Endothelial cell of umbilical vein (primary cell): ENCODE data around the gene NUDT16L1. TPM values are rescaled to one million over a fixed set of nuclear protein-coding genes. Genes with fewer than 3 reads are reported as not detected.

Experiments used
- BruUV-seq: library from RNA; stranded (reverse); fragments of 400-500 nt; replicated peaks from 2 replicates; lab custom pipeline; 2021; lab: Mats Ljungman, UMichigan
- CTCF ChIA-PET: fragments of 300-600, 350-600 bp; sonication (Branson Sonifier 250); formaldehyde crosslinking; loops from one replicate; lab custom pipeline; 2021; ENCODE audit warnings: antibody characterized with exemption, inconsistent platforms; lab: Charles Lee
- POLR2A ChIA-PET: fragments of 300-600, 350-600 bp; sonication (Branson Sonifier 250); formaldehyde crosslinking; loops from one replicate; lab custom pipeline; 2021; ENCODE audit warnings: antibody characterized with exemption, inconsistent platforms; lab: Charles Lee
- DNase-seq: peaks from one replicate; pipeline ENCODE4 v3.0.0-alpha.2; 2011; ENCODE audit warnings: low read depth, low spot score
- FAIRE-seq: peaks from 2 replicates; lab custom pipeline; 2011; peaks lifted over from hg19 to GRCh38; lab: Jason Lieb, UNC
- H2AFZ ChIP-seq: 2 replicates; pipeline ENCODE4 v1.6.0; 2012; ENCODE audit warnings: low read depth, low read length, control low read depth, inconsistent platforms
- H3K27ac ChIP-seq: 2 replicates; pipeline ENCODE4 v1.5.1; 2011; ENCODE audit warnings: low read depth, mild to moderate bottlenecking, control low read depth, low read length, moderate library complexity; ENCODE audit not compliant: insufficient read depth
- H3K27me3 ChIP-seq, 2 experiments: 2 replicates each; pipeline versions ENCODE4 v1.6.0 to v1.6.1; 2011; ENCODE audit warnings: low read length in 2 of 2, mixed read lengths in 1 of 2; ENCODE audit not compliant: control insufficient read depth in 2 of 2, insufficient read depth in 2 of 2
- H3K36me3 ChIP-seq, 2 experiments: 2 replicates in 1 of 2; 3 replicates in 1 of 2; pipeline ENCODE4 v1.5.1; 2011; ENCODE audit warnings: low read length in 2 of 2, mild to moderate bottlenecking in 1 of 2, moderate library complexity in 1 of 2; ENCODE audit not compliant: control insufficient read depth in 2 of 2, insufficient read depth in 2 of 2; ENCODE audit errors: extremely low read depth in 1 of 2
- H3K4me1 ChIP-seq: 3 replicates; pipeline ENCODE4 v1.5.1; 2011; ENCODE audit warnings: mild to moderate bottlenecking, low read length; ENCODE audit not compliant: control insufficient read depth, insufficient read depth; ENCODE audit errors: extremely low read depth
- H3K4me2 ChIP-seq: 2 replicates; pipeline ENCODE4 v1.6.1; 2011; ENCODE audit warnings: low read length, control low read depth, mixed read lengths; ENCODE audit not compliant: insufficient read depth
- H3K4me3 ChIP-seq, 3 experiments: fragments of 200-600 bp in 1 of 3; sonication (generic), shearing (Covaris generic) in 1 of 3; replicated peaks in 1 of 3; 2 replicates each; pipeline ENCODE4 v1.5.1; 2011 to 2016; ENCODE audit warnings: control low read depth in 3 of 3, low read length in 3 of 3, mild to moderate bottlenecking in 2 of 3, inconsistent platforms in 1 of 3, low read depth in 1 of 3, moderate library complexity in 1 of 3; ENCODE audit not compliant: insufficient read depth in 1 of 3
- H3K79me2 ChIP-seq: 2 replicates; pipeline ENCODE4 v1.6.0; 2012; ENCODE audit warnings: low read length, inconsistent platforms; ENCODE audit not compliant: control insufficient read depth, insufficient read depth
- H3K9ac ChIP-seq: replicated peaks from 2 replicates; pipeline ENCODE3; 2011; ENCODE audit warnings: low read length, control low read depth; ENCODE audit not compliant: insufficient read depth; ENCODE audit errors: extremely low read depth
- H3K9me1 ChIP-seq: replicated peaks from 3 replicates; pipeline ENCODE4 v1.6.0; 2011; ENCODE audit warnings: mild to moderate bottlenecking, low read length; ENCODE audit not compliant: control insufficient read depth, insufficient read depth; ENCODE audit errors: extremely low read depth
- H3K9me3 ChIP-seq: replicated peaks from 2 replicates; pipeline ENCODE4 v1.5.1; 2012; ENCODE audit warnings: low read length, inconsistent platforms; ENCODE audit not compliant: control insufficient read depth, insufficient read depth
- H4K20me1 ChIP-seq: replicated peaks from 2 replicates; pipeline ENCODE3; 2011; ENCODE audit warnings: mild to moderate bottlenecking, low read length; ENCODE audit not compliant: control insufficient read depth, insufficient read depth; ENCODE audit errors: extremely low read depth
- EZH2 ChIP-seq: IDR thresholded peaks from 2 replicates; pipeline ENCODE4 v1.6.1; 2012; ENCODE audit warnings: borderline replicate concordance, low read depth, mild to moderate bottlenecking, moderate library complexity, low read length, inconsistent platforms; ENCODE audit not compliant: severe bottlenecking
- FOS ChIP-seq: IDR thresholded peaks from 2 replicates; pipeline ENCODE4 v1.6.1; 2011; ENCODE audit warnings: mild to moderate bottlenecking, low read length, moderate library complexity, borderline replicate concordance; ENCODE audit not compliant: insufficient read depth
- GATA2 ChIP-seq: IDR thresholded peaks from 2 replicates; pipeline ENCODE4 v1.7.0; 2011; ENCODE audit warnings: low read depth, mild to moderate bottlenecking, moderate library complexity, mixed read lengths, low read length; ENCODE audit not compliant: insufficient read length, insufficient read depth
- JUN ChIP-seq: IDR thresholded peaks from 2 replicates; pipeline ENCODE4 v1.6.1; 2011; ENCODE audit warnings: borderline replicate concordance, low read depth; ENCODE audit not compliant: insufficient read length, insufficient read depth
- MAX ChIP-seq: IDR thresholded peaks from 2 replicates; pipeline ENCODE4 v1.6.1; 2011; ENCODE audit not compliant: insufficient read depth, insufficient read length
- MYC ChIP-seq: IDR thresholded peaks from one replicate; pipeline ENCODE4 v1.6.1; 2011; ENCODE audit warnings: mild to moderate bottlenecking, low read depth, low read length
- POLR2A ChIP-seq: IDR thresholded peaks from 2 replicates; pipeline ENCODE4 v1.6.1; 2012; ENCODE audit warnings: low read depth, mild to moderate bottlenecking, control low read depth, low read length
- POLR2AphosphoS5 ChIP-seq: IDR thresholded peaks from 2 replicates; pipeline ENCODE4 v1.6.1; 2012; ENCODE audit warnings: low read depth, mild to moderate bottlenecking, control low read depth, low read length, moderate library complexity; ENCODE audit not compliant: insufficient read depth
- dilution Hi-C: fragments of 300-500 bp; cut with MboI; formaldehyde crosslinking; loops from one replicate; pipeline ENCODE4 v1.15.0; 2019; ENCODE audit warnings: low sequenced_read_pairs; ENCODE audit not compliant: extremely low pct_ligation_motif_present
- intact Hi-C: fragments of 100-400 bp; cut with micrococcal nuclease; formaldehyde crosslinking; loops from one replicate; pipeline ENCODE4 v1.10.0; 2022
- polyA plus RNA-seq, 4 experiments: library from polyadenylated mRNA; depleted of rRNA in 3 of 4; stranded (reverse) in 3 of 4; unstranded in 1 of 4; fragments of >200 nt; gene quantifications; 2 replicates each; pipeline versions ENCODE4 v1.2.1 to v1.2.3, GENCODE V29; 2011 to 2012; ENCODE audit warnings: missing spikeins in 1 of 4
- total RNA-seq: library from RNA; stranded (reverse); gene quantifications from 2 replicates; pipeline ENCODE4 v1.2.3, GENCODE V29; 2021
- TF ChIP-seq, protein P1 (sequence below), 2 donors: IDR thresholded peaks; 1 replicate in 1 of 2; 2 replicates in 1 of 2; pipeline ENCODE4 v1.5.1; 2011; ENCODE audit warnings: low read length in 2 of 2, mild to moderate bottlenecking in 2 of 2, moderate library complexity in 2 of 2, control low read depth in 1 of 2, inconsistent platforms in 1 of 2, low read depth in 1 of 2; ENCODE audit not compliant: insufficient read depth in 1 of 2; ENCODE audit errors: extremely low read depth in 1 of 2

Gene NUDT16L1
- total and polyA plus RNA-seq, 2 donors (not counting 3 experiments of a cell fraction or from before 2014, with no cell fraction given), result 24.7 to 53.1 TPM

GRCh38 chr16:4676831-4677230 lies 16.5 kb upstream of the NUDT16L1 start:
- Histone ChIP-seq H3K79me2 (no peaks in the 10 kb centered on the region), H3K27ac (no peak overlapping the region), H3K9me3 (no peaks in the 10 kb centered on the region), H2AFZ (no peak overlapping the region), H3K4me1 (no peaks in the 10 kb centered on the region), H4K20me1 (no peaks in the 10 kb centered on the region), H3K27me3 (no peaks in the 10 kb centered on the region), H3K9ac (no peak overlapping the region), H3K9me1 (no peaks in the 10 kb centered on the region), H3K36me3 (peaks cover 2 to 23% of the 10 kb centered on the region in 2 experiments), H3K4me2 (no peak overlapping the region), H3K4me3 (no peak overlapping the region)
- no peak for TF ChIP-seq POLR2AphosphoS5
- no peak for TF ChIP-seq FOS
- no peak for TF ChIP-seq JUN
- TF ChIP-seq MYC, result no peak
- no peak for TF ChIP-seq EZH2
- BruUV-seq, result no TSS peak
- FAIRE-seq (no peak), DNase-seq (no peak)
- POLR2A ChIA-PET, result no interaction called here
- intact Hi-C loops, result no loop called here
- CTCF ChIA-PET, result no interaction called here
- dilution Hi-C loops, result no loop called here

DNA sequence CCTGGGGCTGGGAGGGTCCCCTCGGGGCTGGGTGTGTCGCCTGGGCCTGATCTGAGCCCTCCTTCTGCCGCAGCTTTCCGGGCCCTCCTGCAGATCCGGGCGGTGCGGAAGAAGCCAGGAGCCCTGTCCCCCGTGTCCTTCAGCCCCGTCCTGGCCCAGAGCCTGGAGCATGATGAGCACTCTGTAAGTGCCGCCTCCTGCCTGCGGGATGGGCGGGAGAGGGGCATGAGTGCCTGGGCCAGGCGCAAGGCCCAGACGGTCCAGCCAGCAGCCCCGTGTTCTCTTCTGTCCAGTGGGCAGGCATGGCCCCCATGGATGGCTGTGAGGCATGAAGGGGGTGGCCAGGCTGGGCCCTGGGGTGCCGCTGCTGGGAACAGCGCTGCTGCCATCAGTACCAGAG lies 16.0 kb upstream of the NUDT16L1 start:
- ChIA-PET POLR2A (no interaction called here), CTCF (no interaction called here)
- no peaks in the 10 kb centered on the region for H3K4me1 ChIP-seq
- no TSS peak for BruUV-seq
- no peaks in the 10 kb centered on the region for H3K27me3 ChIP-seq
- H3K9me1 ChIP-seq, result no peaks in the 10 kb centered on the region
- dilution Hi-C loops, result no loop called here
- no peak for DNase-seq
- peaks cover 2 to 25% of the 10 kb centered on the region in 2 experiments for H3K36me3 ChIP-seq
- H3K9ac ChIP-seq, result no peak overlapping the region
- TF ChIP-seq POLR2AphosphoS5 (no peak), MAX (no peak), POLR2A (no peak), GATA2 (no peak), EZH2 (no peak), FOS (no peak), JUN (no peak), MYC (no peak)
- TF ChIP-seq, protein P1, sequence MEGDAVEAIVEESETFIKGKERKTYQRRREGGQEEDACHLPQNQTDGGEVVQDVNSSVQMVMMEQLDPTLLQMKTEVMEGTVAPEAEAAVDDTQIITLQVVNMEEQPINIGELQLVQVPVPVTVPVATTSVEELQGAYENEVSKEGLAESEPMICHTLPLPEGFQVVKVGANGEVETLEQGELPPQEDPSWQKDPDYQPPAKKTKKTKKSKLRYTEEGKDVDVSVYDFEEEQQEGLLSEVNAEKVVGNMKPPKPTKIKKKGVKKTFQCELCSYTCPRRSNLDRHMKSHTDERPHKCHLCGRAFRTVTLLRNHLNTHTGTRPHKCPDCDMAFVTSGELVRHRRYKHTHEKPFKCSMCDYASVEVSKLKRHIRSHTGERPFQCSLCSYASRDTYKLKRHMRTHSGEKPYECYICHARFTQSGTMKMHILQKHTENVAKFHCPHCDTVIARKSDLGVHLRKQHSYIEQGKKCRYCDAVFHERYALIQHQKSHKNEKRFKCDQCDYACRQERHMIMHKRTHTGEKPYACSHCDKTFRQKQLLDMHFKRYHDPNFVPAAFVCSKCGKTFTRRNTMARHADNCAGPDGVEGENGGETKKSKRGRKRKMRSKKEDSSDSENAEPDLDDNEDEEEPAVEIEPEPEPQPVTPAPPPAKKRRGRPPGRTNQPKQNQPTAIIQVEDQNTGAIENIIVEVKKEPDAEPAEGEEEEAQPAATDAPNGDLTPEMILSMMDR (IDR thresholded peaks at IDR 0.05; ENCODE audit: extremely low read depth in 1 of 2, insufficient read depth in 1 of 2, low read depth in 1 of 2, low read length in 2 of 2), result no peak
- H3K4me3 ChIP-seq, result no peak overlapping the region
- H3K79me2 ChIP-seq, result no peaks in the 10 kb centered on the region
- no peak overlapping the region for H3K4me2 ChIP-seq
- H3K9me3 ChIP-seq, result no peaks in the 10 kb centered on the region
- no peak for FAIRE-seq
- H2AFZ ChIP-seq, result no peak overlapping the region
- intact Hi-C loops, result no loop called here
- no peaks in the 10 kb centered on the region for H4K20me1 ChIP-seq
- H3K27ac ChIP-seq, result no peak overlapping the region
